Gastroesophageal sphincter (tissue), 4 donors: ENCODE data around the gene ABCA9. TPM values are rescaled to one million over a fixed set of nuclear protein-coding genes. Genes with fewer than 3 reads are reported as not detected.
"Not testable (repeated sequence)": the region's sequence is repeated elsewhere in the genome, so short reads cannot be mapped to it uniquely, and the experiment has no call there.

Experiments
- ATAC-seq: fragments of 150-250 bp; one replicate; pipeline ENCODE4 v1.9.1; 2016; ENCODE audit warnings: mild to moderate bottlenecking, moderate library complexity
- H3K27ac ChIP-seq, 4 donors: fragments of 200-600 bp; sonication (generic) in 3 of 4; 1 replicate in 3 of 4; 2 replicates in 1 of 4; pipeline ENCODE4 v1.5.1; 2016 to 2019
- H3K27me3 ChIP-seq: fragments of 200-600 bp; sonication (generic); one replicate; pipeline ENCODE4 v1.5.1; 2019
- H3K36me3 ChIP-seq, 2 donors: fragments of 200-600 bp; sonication (generic); one replicate each; pipeline ENCODE4 v1.5.1; 2019; ENCODE audit warnings: control low read depth in 1 of 2
- H3K4me1 ChIP-seq, 3 donors: fragments of 200-600 bp; sonication (generic); 1 replicate in 2 of 3; 2 replicates in 1 of 3; pipeline ENCODE4 v1.5.1; 2016 to 2019; ENCODE audit warnings: control low read depth in 2 of 3
- H3K4me3 ChIP-seq, 2 donors: fragments of 200-600 bp; sonication (generic); one replicate each; pipeline ENCODE4 v1.5.1; 2019; ENCODE audit warnings: mild to moderate bottlenecking in 1 of 2, moderate library complexity in 1 of 2
- H3K9me3 ChIP-seq, 3 donors: fragments of 200-600 bp; sonication (generic); one replicate each; pipeline ENCODE4 v1.5.1; 2017 to 2019; ENCODE audit warnings: control low read depth in 2 of 3
- CTCF ChIP-seq, 4 experiments: fragments of 200-600 bp in 2 of 4; fragments of 450-650 bp in 2 of 4; sonication (generic) in 1 of 4; IDR thresholded peaks; one replicate each; pipeline ENCODE4 v1.5.1; 2017 to 2019; ENCODE audit warnings: antibody characterized with exemption in 4 of 4, mild to moderate bottlenecking in 2 of 4, moderate library complexity in 2 of 4
- EP300 ChIP-seq: sonication (generic); formaldehyde crosslinking; IDR thresholded peaks from one replicate; pipeline ENCODE4 v1.6.1; 2017; ENCODE audit warnings: antibody characterized with exemption, mild to moderate bottlenecking
- POLR2A ChIP-seq, 2 donors: fragments of 450-650 bp; IDR thresholded peaks; one replicate each; pipeline ENCODE4 v1.6.1; 2017; ENCODE audit warnings: antibody characterized with exemption in 2 of 2, mild to moderate bottlenecking in 2 of 2, moderate library complexity in 1 of 2
- POLR2AphosphoS5 ChIP-seq: sonication (generic); formaldehyde crosslinking; IDR thresholded peaks from one replicate; pipeline ENCODE4 v1.6.1; 2017; ENCODE audit warnings: antibody characterized with exemption
- WGBS, 2 donors: methylation state at CpG; one replicate each; pipeline ENCODE4 v1.1.5; 2018; ENCODE audit warnings: low coverage in 1 of 2; 5-methylcytosine and 5-hydroxymethylcytosine counted together
- total RNA-seq, 4 donors: library from RNA; depleted of rRNA; stranded (reverse); fragments of >200 nt; gene quantifications; one replicate each; pipeline ENCODE4 v1.1.0, GENCODE V29; 2016

Gene ABCA9
- total RNA-seq, 4 donors from 2014 or later = 18.3 to 64.6 (median 26.5) TPM

DNA sequence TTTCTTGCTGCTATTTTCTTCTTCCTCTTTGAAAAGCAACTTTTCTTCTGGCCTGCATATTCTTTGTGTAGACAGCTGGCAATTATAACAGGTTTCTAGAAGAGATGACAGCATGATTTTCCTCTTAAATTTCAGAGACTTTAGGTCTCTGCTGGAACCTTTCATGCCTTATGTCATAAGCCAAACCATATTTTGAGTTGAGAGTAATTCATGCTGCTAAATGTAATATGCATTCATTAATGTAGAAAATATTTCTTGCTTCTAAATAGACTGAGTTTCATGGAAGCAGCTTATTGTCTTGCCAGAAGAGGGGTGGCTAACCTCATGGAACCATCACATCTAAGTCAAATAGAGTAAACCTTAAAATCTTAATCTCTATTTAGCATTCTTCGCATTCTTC lies 25.9 kb upstream of the ABCA9 start:
- TF ChIP-seq EP300 (no peak), POLR2AphosphoS5 (no peak), CTCF (IDR thresholded peaks at IDR 0.05) (no peak), POLR2A (IDR thresholded peaks at IDR 0.05) (no peak)
- Histone ChIP-seq H3K4me3 (no peak overlapping the region), H3K27ac (no peak overlapping the region), H3K36me3 (peaks cover 3 to 61% of the 10 kb centered on the region in 2 donors), H3K27me3 (no peaks in the 10 kb centered on the region), H3K9me3 (peaks cover 0 to 11% (median 0%) of the 10 kb centered on the region in 3 donors), H3K4me1 (no peaks in the 10 kb centered on the region)
- WGBS, 2 donors = 89 to 91% methylated on average over 1 of the region's 1 CpG
- no peak for ATAC-seq

DNA sequence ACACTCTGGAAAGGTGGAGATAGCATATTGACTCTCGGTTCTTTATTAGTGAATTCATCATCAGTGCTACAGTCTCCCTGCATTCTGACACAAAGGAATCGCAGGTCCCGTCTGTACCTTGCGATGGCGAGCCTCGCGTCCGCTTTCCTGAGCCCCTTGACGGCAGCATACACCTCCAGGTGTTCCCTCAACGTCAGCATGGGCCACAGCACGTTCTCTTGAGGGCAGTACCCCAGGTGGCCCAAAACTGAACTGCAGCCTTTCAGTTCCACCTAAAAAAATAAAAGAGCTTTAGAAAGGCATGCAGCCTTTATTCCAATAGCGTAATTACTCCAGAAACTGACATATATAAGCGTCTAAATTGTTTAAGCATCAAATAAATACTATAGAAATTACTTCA lies 24.2 kb upstream of the ABCA9 start:
- no peak for TF ChIP-seq POLR2AphosphoS5
- no peak for TF ChIP-seq CTCF (IDR thresholded peaks at IDR 0.05)
- TF ChIP-seq EP300 = no peak
- no peak for TF ChIP-seq POLR2A (IDR thresholded peaks at IDR 0.05)
- WGBS, 2 donors = 47 to 75% methylated on average over 5 to 11 of the region's 13 CpGs

DNA sequence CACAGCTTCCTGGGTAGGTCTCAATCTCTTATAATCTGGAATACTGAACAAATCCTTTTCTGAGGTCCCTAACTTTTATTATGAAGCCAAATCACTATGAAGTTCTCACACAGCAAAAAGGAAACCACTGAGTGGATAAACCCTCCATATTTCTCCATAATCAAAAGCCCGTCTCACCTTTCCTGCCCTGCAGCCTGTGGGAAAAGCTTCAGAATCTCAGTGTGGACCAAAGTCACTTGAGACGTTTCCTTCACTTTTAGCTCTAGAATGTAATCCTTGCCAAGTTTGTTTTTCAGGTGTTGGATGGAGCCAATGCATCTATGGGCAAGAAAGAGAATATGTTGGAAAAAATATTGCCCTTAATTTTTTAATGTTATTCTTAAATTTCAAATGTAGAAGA lies 22.0 kb upstream of the ABCA9 start:
- H3K27ac ChIP-seq = no peak overlapping the region
- H3K9me3 ChIP-seq = peaks cover 0 to 11% (median 0%) of the 10 kb centered on the region in 3 donors
- no peak for TF ChIP-seq POLR2A (IDR thresholded peaks at IDR 0.05)
- TF ChIP-seq POLR2AphosphoS5 = no peak
- no peak for TF ChIP-seq EP300
- TF ChIP-seq CTCF (IDR thresholded peaks at IDR 0.05) = no peak
- ATAC-seq = no peak
- 90 to 100% methylated on average over 2 of the region's 2 CpGs for WGBS, 2 donors
- peaks cover 3 to 87% of the 10 kb centered on the region in 2 donors for H3K36me3 ChIP-seq
- H3K4me3 ChIP-seq = no peak overlapping the region
- H3K27me3 ChIP-seq = no peaks in the 10 kb centered on the region
- H3K4me1 ChIP-seq = no peaks in the 10 kb centered on the region

More for the DNA sequence above, 24.2 kb upstream of the ABCA9 start:
- Histone ChIP-seq H3K27ac (no peak overlapping the region), H3K4me3 (no peak overlapping the region), H3K36me3 (peaks cover 3 to 77% of the 10 kb centered on the region in 2 donors), H3K9me3 (peaks cover 0 to 11% (median 0%) of the 10 kb centered on the region in 3 donors), H3K27me3 (no peaks in the 10 kb centered on the region), H3K4me1 (no peaks in the 10 kb centered on the region)
- ATAC-seq = no peak

DNA sequence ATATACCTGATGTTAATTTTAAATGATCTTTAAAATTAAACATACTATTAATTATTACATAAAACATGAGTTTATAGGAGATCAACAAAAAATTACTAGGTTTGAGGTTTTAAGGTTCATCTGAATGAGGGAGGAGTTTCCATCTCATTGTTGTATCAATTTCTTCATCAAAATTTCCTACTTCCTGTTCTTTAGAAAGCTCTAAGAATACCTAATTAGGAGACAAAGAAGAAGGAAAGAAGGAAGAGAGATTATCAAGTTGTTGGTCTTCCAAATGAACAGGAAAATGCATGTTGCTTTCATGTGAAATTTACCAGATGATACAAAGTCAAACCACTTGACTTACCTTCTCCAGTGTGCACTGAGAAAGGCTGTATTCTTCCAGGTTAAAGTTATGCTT lies 18.1 kb upstream of the ABCA9 start:
- no peak for ATAC-seq
- H3K4me3 ChIP-seq = no peak overlapping the region
- no peaks in the 10 kb centered on the region for H3K4me1 ChIP-seq
- peaks cover 0 to 29% (median 0%) of the 10 kb centered on the region in 3 donors for H3K9me3 ChIP-seq
- TF ChIP-seq EP300 (no peak), POLR2A (IDR thresholded peaks at IDR 0.05) (no peak), CTCF (IDR thresholded peaks at IDR 0.05) (no peak), POLR2AphosphoS5 (no peak)
- H3K36me3 ChIP-seq = peaks cover 3 to 65% of the 10 kb centered on the region in 2 donors
- no peak overlapping the region for H3K27ac ChIP-seq
- no peaks in the 10 kb centered on the region for H3K27me3 ChIP-seq

GRCh38 chr17:69075823-69076222 lies 15.1 kb upstream of the ABCA9 start:
- TF ChIP-seq POLR2AphosphoS5 (no peak), POLR2A (IDR thresholded peaks at IDR 0.05) (no peak), EP300 (no peak), CTCF (IDR thresholded peaks at IDR 0.05) (no peak)
- H3K27me3 ChIP-seq = no peaks in the 10 kb centered on the region
- no peak for ATAC-seq
- no peaks in the 10 kb centered on the region for H3K4me1 ChIP-seq
- H3K36me3 ChIP-seq = peaks cover 0 to 37% of the 10 kb centered on the region in 2 donors
- H3K27ac ChIP-seq = no peak overlapping the region
- H3K9me3 ChIP-seq = peaks cover 0 to 23% (median 0%) of the 10 kb centered on the region in 3 donors
- H3K4me3 ChIP-seq = no peak overlapping the region

DNA sequence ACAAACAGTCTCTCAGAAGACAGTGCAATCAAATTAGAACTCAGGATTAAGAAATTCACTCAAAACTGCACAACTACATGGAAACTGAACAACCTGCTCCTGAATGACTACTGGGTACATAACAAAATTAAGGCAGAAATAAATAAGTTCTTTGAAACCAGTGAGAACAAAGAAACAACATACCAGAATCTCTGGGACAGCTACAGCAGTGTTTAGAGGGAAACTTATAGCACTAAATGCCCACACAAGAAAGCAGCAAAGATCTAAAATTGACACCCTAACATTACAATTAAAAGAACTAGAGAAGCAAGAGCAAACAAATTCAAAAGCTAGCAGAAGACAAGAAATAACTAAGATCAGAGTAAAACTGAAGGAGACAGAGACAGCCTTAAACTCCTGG lies 12.7 kb upstream of the ABCA9 start:
- ATAC-seq, H3K4me3 ChIP-seq: not testable (repeated sequence)
- peaks cover 0 to 13% of the 10 kb centered on the region in 2 donors for H3K36me3 ChIP-seq

DNA sequence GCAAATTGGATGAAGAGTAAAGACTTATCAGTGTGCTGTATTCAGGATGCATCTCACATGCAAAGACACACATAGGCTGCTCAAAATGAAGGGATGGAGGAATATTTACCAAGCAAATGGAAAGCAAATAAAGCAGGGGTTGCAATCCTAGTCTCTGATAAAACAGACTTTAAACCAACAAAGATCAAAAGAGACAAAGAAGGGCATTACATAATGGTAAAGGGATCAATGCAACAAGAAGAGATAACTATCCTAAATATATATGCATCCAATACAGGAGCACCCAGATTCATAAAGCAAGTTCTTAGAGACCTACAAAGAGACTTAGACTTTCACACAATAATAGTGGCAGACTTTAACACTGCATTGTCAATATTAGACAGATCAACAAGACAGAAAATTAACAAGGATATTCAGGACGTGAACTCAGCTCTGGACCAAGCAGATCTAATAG lies 12.1 kb upstream of the ABCA9 start:
- H3K36me3 ChIP-seq = not testable (repeated sequence)
- WGBS, 2 donors = 86 to 100% methylated on average over 1 of the region's 1 CpG

More for the DNA sequence above, 12.7 kb upstream of the ABCA9 start:
- not testable (repeated sequence) for H3K27ac ChIP-seq, H3K27me3 ChIP-seq, H3K4me1 ChIP-seq
- H3K9me3 ChIP-seq = peaks cover 0 to 23% (median 0%) of the 10 kb centered on the region in 3 donors

GRCh38 chr17:69071233-69071586 lies 10.5 kb upstream of the ABCA9 start:
- not testable (repeated sequence) for H3K4me3 ChIP-seq, H3K27ac ChIP-seq, H3K4me1 ChIP-seq, H3K27me3 ChIP-seq, ATAC-seq, H3K36me3 ChIP-seq
- WGBS, 2 donors = 93% methylated on average over 2 of the region's 4 CpGs; no CpG with 5 or more reads in 1 of the 2 donors
- H3K9me3 ChIP-seq = peaks cover 0 to 23% (median 0%) of the 10 kb centered on the region in 3 donors

More for the DNA sequence above, 12.1 kb upstream of the ABCA9 start:
- H3K4me3 ChIP-seq, H3K27me3 ChIP-seq, H3K27ac ChIP-seq, ATAC-seq, H3K4me1 ChIP-seq: not testable (repeated sequence)
- peaks cover 0 to 23% (median 0%) of the 10 kb centered on the region in 3 donors for H3K9me3 ChIP-seq
